GM23338 (cell line): Measurements from ENCODE around the gene BRF1. TPM values are rescaled to one million over a fixed set of nuclear protein-coding genes. Genes with fewer than 3 reads are reported as not detected.
A peak's percentile ranks its signal among the peaks of the same experiment; 100 is the strongest.

ENCODE experiments used
- ATAC-seq: fragments of 200-7000 bp; cut with Tn5 transposase; 3 replicates; pipeline ENCODE4 v1.9.1; 2020
- DNase-seq: peaks from one replicate; pipeline ENCODE4 v3.0.0-alpha.2; 2015; ENCODE audit warnings: low spot score
- H2AFZ ChIP-seq: fragments of 200-600 bp; sonication (generic); 2 replicates; pipeline ENCODE4 v1.8.0; 2016; ENCODE audit warnings: antibody characterized with exemption, mild to moderate bottlenecking, moderate library complexity
- H3F3A ChIP-seq: fragments of 200-600 bp; sonication (generic); replicated peaks from 2 replicates; pipeline ENCODE4 v1.8.0; 2017; ENCODE audit warnings: antibody characterized with exemption, mixed run types, low read depth
- H3K27ac ChIP-seq: fragments of 200-600 bp; sonication (generic); 2 replicates; pipeline ENCODE4 v1.6.1; 2016; ENCODE audit warnings: low read depth
- H3K27me3 ChIP-seq: fragments of 200-600 bp; sonication (generic); 2 replicates; pipeline ENCODE4 v1.8.0; 2016; ENCODE audit warnings: mild to moderate bottlenecking, mixed run types, moderate library complexity; ENCODE audit not compliant: insufficient read depth
- H3K36me3 ChIP-seq: fragments of 200-600 bp; sonication (generic); 2 replicates; pipeline ENCODE4 v1.8.0; 2016; ENCODE audit warnings: mild to moderate bottlenecking; ENCODE audit not compliant: insufficient read depth
- H3K4me1 ChIP-seq: fragments of 200-600 bp; sonication (generic); 2 replicates; pipeline ENCODE4 v1.8.0; 2016; ENCODE audit warnings: mild to moderate bottlenecking, moderate library complexity; ENCODE audit not compliant: insufficient read depth
- H3K4me2 ChIP-seq: fragments of 200-600 bp; sonication (generic); 2 replicates; pipeline ENCODE4 v1.7.1; 2017; ENCODE audit warnings: mixed run types
- H3K4me3 ChIP-seq: fragments of 200-600 bp; sonication (generic); 2 replicates; pipeline ENCODE4 v1.6.1; 2016; ENCODE audit warnings: mixed run types
- H3K79me2 ChIP-seq: fragments of 200-600 bp; sonication (generic); replicated peaks from 2 replicates; pipeline ENCODE4 v1.8.0; 2017; ENCODE audit warnings: mild to moderate bottlenecking; ENCODE audit not compliant: insufficient read depth
- H3K9me2 ChIP-seq: fragments of 200-600 bp; sonication (generic); 2 replicates; pipeline ENCODE4 v1.8.0; 2017; ENCODE audit not compliant: insufficient read depth
- H4K20me1 ChIP-seq: fragments of 200-600 bp; sonication (generic); replicated peaks from 2 replicates; pipeline ENCODE4 v1.8.0; 2017; ENCODE audit warnings: mild to moderate bottlenecking; ENCODE audit not compliant: insufficient read depth
- H3K27ac Mint-ChIP-seq: 2 replicates; pipeline ENCODE4 v1.8.0; 2020; ENCODE audit warnings: inconsistent platforms, mild to moderate bottlenecking, moderate library complexity, mixed read lengths
- H3K27me3 Mint-ChIP-seq: 3 replicates; pipeline ENCODE4 v1.8.0; 2022; ENCODE audit warnings: low read depth, mild to moderate bottlenecking, moderate library complexity, mixed read lengths, inconsistent platforms; ENCODE audit not compliant: insufficient read depth, poor library complexity
- H3K36me3 Mint-ChIP-seq: 3 replicates; pipeline ENCODE4 v1.8.0; 2021; ENCODE audit warnings: low read depth, mild to moderate bottlenecking, inconsistent platforms, moderate library complexity, mixed read lengths
- H3K4me1 Mint-ChIP-seq: 3 replicates; pipeline ENCODE4 v1.8.0; 2020; ENCODE audit warnings: mild to moderate bottlenecking, inconsistent platforms, mixed read lengths
- H3K4me3 Mint-ChIP-seq: 3 replicates; pipeline ENCODE4 v1.8.0; 2021; ENCODE audit warnings: moderate library complexity, mild to moderate bottlenecking, inconsistent platforms, mixed read lengths
- H3K9me3 Mint-ChIP-seq: 3 replicates; pipeline ENCODE4 v1.8.0; 2020; ENCODE audit warnings: moderate library complexity, mild to moderate bottlenecking, inconsistent platforms, mixed read lengths
- CREB1 ChIP-seq: fragments of 250-450 bp; sonication (Bioruptor Pico); IDR thresholded peaks from 2 replicates; pipeline ENCODE4 v1.5.0; 2020; ENCODE audit warnings: low read depth, mild to moderate bottlenecking, moderate library complexity
- CTCF ChIP-seq, 2 experiments: fragments of 200-600 bp in 1 of 2; sonication (generic) in 1 of 2; conservative IDR thresholded peaks; 2 replicates each; pipeline versions ENCODE4 v1.5.1 to v1.6.1; 2016 to 2017; ENCODE audit warnings: antibody characterized with exemption in 2 of 2, low read depth in 2 of 2, mild to moderate bottlenecking in 2 of 2, moderate library complexity in 1 of 2
- ETS1 ChIP-seq: IDR thresholded peaks from 2 replicates; pipeline ENCODE4 v1.6.1; 2016; ENCODE audit warnings: antibody characterized with exemption
- EZH2 ChIP-seq: fragments of 200-600 bp; sonication (generic); IDR thresholded peaks from one replicate; pipeline ENCODE4 v1.8.0; 2017; ENCODE audit warnings: antibody characterized with exemption, mild to moderate bottlenecking, low read depth; ENCODE audit not compliant: unreplicated experiment
- EZH2phosphoT487 ChIP-seq: fragments of 200-600 bp; sonication (generic); IDR thresholded peaks from one replicate; pipeline ENCODE4 v1.8.1; 2018; ENCODE audit warnings: antibody characterized with exemption; ENCODE audit not compliant: unreplicated experiment
- JUNB ChIP-seq: IDR thresholded peaks from one replicate; pipeline ENCODE4 v1.6.1; 2016; ENCODE audit warnings: antibody characterized with exemption; ENCODE audit not compliant: unreplicated experiment
- NANOG ChIP-seq: IDR thresholded peaks from 2 replicates; pipeline ENCODE4 v1.6.1; 2016; ENCODE audit warnings: antibody characterized with exemption, borderline replicate concordance
- POLR2AphosphoS5 ChIP-seq: IDR thresholded peaks from 2 replicates; pipeline ENCODE4 v1.6.1; 2016; ENCODE audit warnings: antibody characterized with exemption, low read depth
- ZNF114 ChIP-seq: fragments of 250-450 bp; sonication (Bioruptor Pico); IDR thresholded peaks from 2 replicates; pipeline ENCODE4 v1.5.0; 2020; ENCODE audit warnings: mild to moderate bottlenecking, moderate library complexity
- ZNF331 ChIP-seq: fragments of 250-450 bp; sonication (Bioruptor Pico); IDR thresholded peaks from 2 replicates; pipeline ENCODE4 v1.5.0; 2020; ENCODE audit warnings: low read depth, mild to moderate bottlenecking, moderate library complexity
- ZNF462 ChIP-seq: fragments of 250-450 bp; sonication (Bioruptor Pico); IDR thresholded peaks from 2 replicates; pipeline ENCODE4 v1.5.0; 2020; ENCODE audit warnings: mild to moderate bottlenecking, moderate library complexity
- polyA plus RNA-seq: library from polyadenylated mRNA; unstranded; fragments of >200 nt; fragmentation: Nextera tagmentation; extraction: Ambion mirVana; gene quantifications from 2 replicates; pipeline ENCODE4 v1.2.1, GENCODE V29; 2016
- total RNA-seq: library from RNA; depleted of rRNA; stranded (reverse); fragments of >200 nt; shearing (Covaris generic); gene quantifications from 2 replicates; pipeline ENCODE4 v1.2.3, GENCODE V29; 2014

The BRF1 gene
- total and polyA plus RNA-seq, 2 experiments from 2014 or later, result 8.6 to 29.9 TPM

- H3K36me3 Mint-ChIP-seq, result peaks cover 8% of the 10 kb centered on the region
- Histone ChIP-seq H3K36me3 (no peaks in the 10 kb centered on the region), H4K20me1 (no peaks in the 10 kb centered on the region), H3K4me2 (no peak overlapping the region), H3K27me3 (no peaks in the 10 kb centered on the region), H3K27ac (0 out of 2 replicates have a peak overlapping the region, but pooled peaks have one; percentile 19), H3F3A (0 out of 2 replicates have a peak, but pooled peaks cover 3% of the 10 kb centered on the region), H2AFZ (no peak overlapping the region), H3K9me2 (no peaks in the 10 kb centered on the region), H3K4me3 (no peak overlapping the region), H3K4me1 (no peaks in the 10 kb centered on the region), H3K79me2 (no peaks in the 10 kb centered on the region)
- TF ChIP-seq ZNF114, result no peak
- no peak for TF ChIP-seq CREB1
- TF ChIP-seq CTCF (conservative IDR thresholded peaks at IDR 0.05; ENCODE audit: low read depth in 2 of 2), result no peak
- TF ChIP-seq EZH2, result no peak
- TF ChIP-seq EZH2phosphoT487, result no peak
- TF ChIP-seq POLR2AphosphoS5, result no peak
- TF ChIP-seq ETS1, result no peak
- no peak for TF ChIP-seq ZNF331 (CRISPR knock-in tag)
- TF ChIP-seq ZNF462 (CRISPR knock-in tag), result no peak
- TF ChIP-seq NANOG, result no peak
- no peak for TF ChIP-seq JUNB
- no peak overlapping the region for H3K4me3 Mint-ChIP-seq
- DNase-seq, result no peak
- ATAC-seq, result no peak
- no peaks in the 10 kb centered on the region for H3K9me3 Mint-ChIP-seq
- H3K27ac Mint-ChIP-seq, result no peak overlapping the region
- H3K4me1 Mint-ChIP-seq, result no peaks in the 10 kb centered on the region
- H3K27me3 Mint-ChIP-seq, result peaks cover 2% of the 10 kb centered on the region
These were observed 45.7 kb downstream of the BRF1 start for GRCh38 chr14:105255021-105255507.
